ENCODE data around the gene GPR153.
"Not testable (repeated sequence)": the region's sequence is repeated elsewhere in the genome, so short reads cannot be mapped to it uniquely, and the experiment has no call there.

The GPR153 gene

GRCh38 chr1:6260961-6261614, at the start of gene GPR153:
TSS of gene GPR153 (minus strand) at chr1:6261098. CDS start at chr1:6254905, 6,193 bp downstream.
- DNase-seq = no peak

DNA sequence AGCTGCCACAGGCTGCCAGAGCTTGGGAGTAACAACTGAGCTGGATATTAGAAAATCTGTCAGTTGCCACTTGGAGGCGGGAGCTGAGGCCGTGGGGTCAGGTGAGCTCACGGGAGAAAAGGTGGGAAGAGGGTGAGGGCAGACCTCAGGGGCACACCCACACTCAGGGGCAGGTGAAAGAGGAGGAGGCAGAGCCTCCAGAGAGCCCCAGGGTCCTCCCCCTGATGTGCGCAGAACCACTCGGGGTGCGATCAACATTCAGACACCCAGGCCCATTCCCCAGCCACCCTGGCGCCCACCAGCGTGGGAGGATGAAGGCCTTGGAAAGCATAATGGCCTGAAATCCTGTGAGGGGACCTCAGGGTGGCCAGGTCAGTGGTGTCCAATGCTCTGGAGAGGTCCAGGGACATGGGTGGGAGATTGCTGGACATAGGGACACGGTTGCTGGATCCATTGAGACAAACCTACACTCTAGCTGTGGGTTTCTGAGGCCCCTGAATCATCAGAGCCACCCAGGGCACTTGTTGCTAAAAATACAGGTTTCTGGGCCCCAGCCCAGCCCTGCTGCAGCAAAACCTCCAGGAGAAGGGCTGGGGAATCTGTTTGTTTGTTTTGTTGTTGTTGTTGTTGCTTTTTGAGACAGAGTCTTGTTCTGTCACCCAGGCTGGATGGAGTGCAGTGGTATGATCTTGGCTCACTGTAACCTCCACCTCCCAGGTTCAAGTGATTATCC, 49.4 kb upstream of the GPR153 start:
- no peak for DNase-seq

DNA sequence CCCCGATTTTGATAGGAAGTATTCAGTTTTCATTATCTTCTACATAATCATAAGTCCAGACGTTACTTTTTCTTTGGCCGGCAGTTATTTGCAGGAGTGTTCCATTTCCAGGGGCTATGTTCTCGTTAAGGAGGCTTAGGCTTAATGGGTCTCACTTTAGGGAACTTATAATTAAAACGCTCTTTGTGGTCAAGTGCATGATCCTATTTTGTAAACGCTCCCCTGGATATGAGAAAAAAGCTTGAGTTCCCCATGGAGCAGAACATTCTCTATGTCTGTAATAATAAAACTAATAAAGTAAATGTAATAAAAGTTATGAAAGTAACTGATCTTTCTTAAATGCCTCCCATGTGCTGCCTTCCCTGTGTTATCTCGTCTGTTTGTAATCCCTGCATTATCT, 48.7 kb upstream of the GPR153 start:
- DNase-seq = no peak

DNA sequence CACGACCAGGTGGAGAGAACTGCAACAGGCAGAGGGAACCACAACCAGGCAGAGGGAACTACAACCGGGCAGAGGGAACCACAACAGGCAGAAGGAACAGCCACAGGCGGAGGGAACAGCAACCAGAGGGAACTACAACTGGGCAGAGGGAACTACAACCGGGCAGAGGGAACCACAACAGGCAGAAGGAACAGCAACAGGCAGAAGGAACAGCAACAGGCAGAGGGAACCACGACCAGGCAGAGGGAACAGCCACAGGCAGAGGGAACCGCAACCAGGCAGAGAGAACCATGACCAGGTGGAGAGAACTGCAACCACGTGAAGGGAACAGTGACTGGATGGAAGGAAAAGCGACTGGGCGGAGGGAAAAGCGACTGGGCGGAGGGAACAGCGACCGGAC, 47.6 kb upstream of the GPR153 start:
- DNase-seq = no peak

DNA sequence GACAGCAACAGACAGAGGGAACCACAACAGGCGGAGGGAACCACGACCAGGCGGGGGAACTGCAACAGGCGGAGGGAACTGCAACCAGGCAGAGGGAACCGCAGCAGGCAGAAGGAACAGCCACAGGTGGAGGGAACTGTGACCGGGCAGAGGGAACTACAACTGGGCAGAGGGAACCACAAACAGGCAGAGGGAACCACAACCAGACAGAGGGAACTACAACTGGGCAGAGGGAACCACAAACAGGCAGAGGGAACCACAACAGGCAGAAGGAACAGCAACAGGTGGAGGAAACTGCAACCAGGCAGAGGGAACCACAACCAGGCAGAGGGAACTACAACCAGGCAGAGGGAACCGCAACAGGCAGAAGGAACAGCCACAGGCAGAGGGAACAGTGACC, 46.8 kb upstream of the GPR153 start:
- DNase-seq = not testable (repeated sequence)

DNA sequence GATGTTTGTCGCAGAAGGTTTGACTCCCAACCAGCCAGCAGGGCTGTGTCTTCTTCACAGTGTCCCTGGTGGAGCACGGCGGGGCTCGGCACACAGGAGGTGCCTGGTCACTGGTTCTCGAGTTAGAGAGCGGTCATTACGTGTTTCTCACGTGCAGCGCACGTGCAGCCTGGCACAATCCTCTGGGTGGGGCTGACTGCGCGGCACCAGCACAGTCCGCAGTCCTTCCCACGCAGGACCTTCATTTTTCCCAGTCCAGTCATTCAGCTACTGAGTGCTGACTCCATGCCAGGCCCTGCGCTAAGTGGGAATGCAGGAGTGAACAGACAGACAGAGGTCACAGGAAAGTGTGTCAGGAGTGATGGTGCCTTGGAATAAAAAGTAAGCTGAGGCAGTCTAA, 46.2 kb upstream of the GPR153 start:
- DNase-seq = no peak

GRCh38 chr1:6303397-6304012, 42.6 kb upstream of the GPR153 start:
- no peak for DNase-seq

DNA sequence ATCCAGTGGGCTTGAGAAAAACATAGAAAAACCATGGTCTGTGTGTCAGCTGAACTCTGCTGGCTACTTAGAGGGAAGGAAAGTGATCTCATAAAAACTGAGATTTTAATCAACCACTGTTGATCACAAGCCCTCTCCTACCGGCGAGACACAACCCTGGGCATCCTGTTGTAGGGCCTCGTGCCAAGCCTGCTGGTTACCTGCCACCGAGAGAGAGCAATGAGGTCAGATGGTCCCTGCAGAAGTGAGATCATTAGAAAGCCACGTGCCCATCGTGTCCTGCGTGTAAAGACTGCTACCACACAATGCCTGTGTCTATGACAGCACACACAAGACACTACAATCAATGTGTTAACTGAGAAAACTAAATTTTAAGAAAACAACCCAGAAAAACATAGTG, 41.7 kb upstream of the GPR153 start:
- DNase-seq = no peak

GRCh38 chr1:6301526-6301925, 40.6 kb upstream of the GPR153 start:
- DNase-seq = no peak

- no peak for DNase-seq
Observed at GRCh38 chr1:6300342-6301048, 39.6 kb upstream of the GPR153 start.

GRCh38 chr1:6299557-6300165, 38.8 kb upstream of the GPR153 start:
- DNase-seq = no peak

DNA sequence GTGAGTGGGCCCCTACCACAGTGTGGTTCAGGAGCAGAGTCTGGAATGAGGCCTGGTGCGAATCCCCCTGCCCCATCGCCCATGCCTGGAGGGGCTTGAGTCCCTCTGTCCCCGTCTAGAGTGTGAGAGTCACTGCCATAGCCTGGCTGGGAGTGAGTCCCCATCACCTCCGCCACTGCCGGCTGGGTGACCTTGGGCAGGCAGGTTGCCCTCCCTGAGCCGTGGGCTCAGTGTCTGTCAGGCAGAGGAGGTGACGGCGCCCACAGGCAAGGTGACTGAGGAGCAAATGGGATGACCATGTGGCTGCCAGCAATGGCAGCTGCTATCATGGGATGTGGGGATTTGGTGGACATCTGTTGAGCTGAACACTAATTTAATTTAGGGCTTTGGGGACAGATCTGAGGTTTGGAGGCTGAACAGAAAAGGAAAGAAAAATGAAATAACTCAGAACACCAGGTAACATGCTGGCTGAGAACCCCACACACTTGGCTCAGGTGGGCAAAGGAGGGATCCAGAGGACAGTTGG, 38.1 kb upstream of the GPR153 start:
- DNase-seq = no peak

DNA sequence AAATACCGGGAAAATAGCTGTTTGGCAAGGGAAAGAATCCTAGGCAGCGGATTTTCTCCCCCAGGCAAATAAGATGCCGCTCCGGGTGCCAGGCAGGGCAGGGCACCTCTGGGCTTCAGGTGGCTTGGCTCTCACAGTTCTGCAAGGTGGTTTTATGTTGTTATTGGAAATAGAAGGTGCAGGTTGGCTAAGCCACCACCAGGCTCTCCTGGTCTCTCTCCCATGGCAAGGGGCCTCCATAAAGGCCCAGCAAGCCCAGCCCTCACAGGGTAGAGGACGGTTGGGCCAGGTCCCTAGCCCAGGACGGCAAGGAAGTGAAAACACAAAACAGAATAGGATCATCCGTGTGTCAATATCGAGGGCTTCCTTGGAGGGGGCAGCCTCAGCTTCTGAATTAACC, 37.6 kb upstream of the GPR153 start:
- DNase-seq = no peak

DNA sequence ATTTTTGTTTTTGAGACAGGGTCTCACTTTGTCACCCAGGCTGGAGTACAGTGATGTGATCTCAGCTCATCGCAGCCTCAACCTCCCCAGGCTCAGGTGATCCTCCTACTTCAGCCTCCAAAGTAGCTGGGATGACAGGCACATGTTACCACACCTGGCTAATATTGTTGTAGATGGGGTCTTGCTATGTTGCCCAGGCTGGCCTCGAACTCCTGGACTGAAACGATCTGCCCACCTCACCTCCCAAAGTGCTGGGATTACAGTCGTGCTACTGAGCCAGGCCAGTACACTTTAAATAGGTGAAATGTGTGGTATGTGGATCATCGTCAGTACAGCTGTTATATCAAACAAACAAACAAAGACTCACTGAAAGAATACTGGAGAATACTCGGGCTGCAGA, 35.0 kb upstream of the GPR153 start:
- no peak for DNase-seq

GRCh38 chr1:6294890-6295556, 34.1 kb upstream of the GPR153 start:
- no peak for DNase-seq

DNA sequence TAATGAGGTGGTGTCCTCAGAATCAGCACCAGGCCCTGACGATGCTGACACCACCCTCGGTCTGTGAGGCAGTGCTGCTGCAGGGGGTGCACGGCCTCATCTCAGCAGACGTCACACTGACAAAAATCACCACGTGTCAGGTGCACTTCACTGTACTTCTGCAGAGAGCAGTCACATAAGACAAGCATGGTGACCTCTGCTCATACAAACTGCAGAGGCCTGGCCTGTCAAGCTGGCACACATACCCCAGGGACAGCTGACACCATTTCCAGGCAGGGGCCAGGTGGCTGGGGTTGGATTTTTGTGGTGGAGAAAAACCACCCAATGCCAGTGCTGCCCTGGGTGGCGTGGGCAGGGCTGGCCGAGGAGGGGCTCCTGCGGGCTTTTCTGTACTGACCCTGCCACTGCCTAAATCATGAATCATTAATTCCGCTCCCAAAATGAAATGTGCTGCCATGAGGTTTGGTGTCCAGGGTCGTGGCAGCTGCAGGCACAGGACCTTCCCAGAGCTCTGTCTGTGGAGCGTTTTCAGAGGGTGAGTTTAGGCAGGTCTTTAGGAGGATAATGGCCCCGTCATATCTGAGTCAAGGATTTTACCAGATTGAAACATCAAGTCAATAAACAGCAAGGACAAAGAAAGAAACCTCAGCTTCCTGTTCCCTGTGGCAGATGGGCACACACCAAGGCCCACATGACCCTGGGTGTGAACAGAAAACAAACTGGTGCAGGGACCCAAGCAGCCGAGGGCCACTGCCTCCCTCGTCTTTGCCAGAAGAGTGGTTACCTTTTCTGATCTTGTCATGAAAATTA, 33.4 kb upstream of the GPR153 start:
- no peak for DNase-seq

- DNase-seq = no peak
Observed at GRCh38 chr1:6292102-6292501, 31.2 kb upstream of the GPR153 start.

DNA sequence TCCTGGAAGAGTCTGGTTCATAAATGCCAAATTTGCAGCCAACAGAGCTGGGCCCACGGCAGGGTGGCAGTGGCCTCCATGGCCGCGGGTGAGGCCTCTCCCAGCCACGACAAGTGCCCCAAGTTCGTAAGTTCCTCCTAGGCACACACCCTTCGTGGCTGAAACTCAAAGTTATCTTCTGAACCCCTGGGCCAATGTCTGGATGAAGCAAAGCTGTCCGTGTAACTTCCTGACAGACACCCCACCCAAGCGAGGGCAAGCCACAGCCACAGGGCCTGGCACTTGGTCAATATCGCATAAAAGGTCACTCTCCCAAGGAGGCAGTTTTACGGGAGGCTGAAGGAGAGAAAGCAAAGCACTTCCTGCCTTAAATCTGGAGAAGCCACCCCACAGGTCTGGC, 27.8 kb upstream of the GPR153 start:
- DNase-seq = no peak

DNA sequence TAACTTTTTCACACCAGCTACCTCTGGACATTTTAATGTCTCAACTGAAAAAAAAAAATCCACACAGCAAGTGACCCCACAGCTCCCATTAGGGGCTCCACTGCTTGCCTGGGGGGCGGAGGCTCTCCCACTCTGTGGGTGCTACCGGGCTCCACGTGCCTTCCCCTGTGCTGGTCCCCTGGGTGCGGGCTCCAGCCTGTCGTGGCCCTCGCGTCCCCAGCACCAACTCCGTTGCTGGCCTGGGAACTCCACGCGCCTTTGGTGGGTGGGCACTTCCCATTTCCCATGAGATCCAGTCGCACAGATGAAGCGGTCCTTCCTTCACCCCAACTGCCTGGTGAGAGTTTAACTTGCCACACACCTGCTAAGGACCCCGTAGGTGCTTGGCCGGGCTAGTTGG, 27.1 kb upstream of the GPR153 start:
- DNase-seq = no peak

DNA sequence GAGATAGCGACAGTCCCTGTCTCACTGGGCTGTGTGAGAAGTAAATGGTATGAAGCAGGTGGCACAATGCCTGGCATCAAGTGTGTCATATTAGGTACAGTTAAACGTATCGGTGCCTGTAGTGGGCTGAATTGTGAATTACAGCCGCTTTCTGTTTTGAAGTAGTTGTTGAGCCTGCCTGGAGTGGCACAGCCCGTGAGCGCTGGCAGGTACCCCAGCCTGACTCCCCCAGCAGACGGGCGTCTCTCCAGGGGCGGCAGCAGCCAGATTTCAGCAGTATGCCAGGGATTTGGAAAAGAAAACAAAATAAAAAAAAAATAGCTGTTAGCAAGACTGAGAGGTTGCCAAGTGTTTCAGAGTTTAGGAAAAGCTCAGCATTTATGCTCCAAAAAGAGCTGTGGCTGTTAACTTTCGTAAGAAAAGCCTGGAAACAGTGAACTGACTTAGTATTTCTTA, 26.6 kb upstream of the GPR153 start:
- DNase-seq = no peak

- no peak for DNase-seq
Observed at GRCh38 chr1:6287029-6287428, 26.1 kb upstream of the GPR153 start.
